RPMI7951 (cell line): Measurements from ENCODE around the gene OGFR. TPM values are rescaled to one million over a fixed set of nuclear protein-coding genes. Genes with fewer than 3 reads are reported as not detected.
A peak's percentile ranks its signal among the peaks of the same experiment; 100 is the strongest.

Experiments
- DNase-seq: peaks from one replicate; pipeline ENCODE4 v3.0.0-alpha.2; 2012; ENCODE audit warnings: low read depth
- total RNA-seq: library from RNA; depleted of rRNA; stranded (reverse); fragments of >200 nt; shearing (Covaris generic); gene quantifications from 2 replicates; pipeline ENCODE4 v1.2.3, GENCODE V29; 2014

OGFR gene
- total RNA-seq, 1 experiment from 2014 or later = 47.6 TPM

- no peak for DNase-seq
Observed at GRCh38 chr20:62800314-62801259, 4.0 kb upstream of the OGFR start.

- DNase-seq = no peak
Observed at GRCh38 chr20:62801284-62802010, 3.2 kb upstream of the OGFR start.

- no peak for DNase-seq
Observed at GRCh38 chr20:62802026-62802712, 2.5 kb upstream of the OGFR start.

GRCh38 chr20:62804021-62804626 lies 511 bp upstream of the OGFR start:
- DNase-seq = peak; percentile 63

DNA sequence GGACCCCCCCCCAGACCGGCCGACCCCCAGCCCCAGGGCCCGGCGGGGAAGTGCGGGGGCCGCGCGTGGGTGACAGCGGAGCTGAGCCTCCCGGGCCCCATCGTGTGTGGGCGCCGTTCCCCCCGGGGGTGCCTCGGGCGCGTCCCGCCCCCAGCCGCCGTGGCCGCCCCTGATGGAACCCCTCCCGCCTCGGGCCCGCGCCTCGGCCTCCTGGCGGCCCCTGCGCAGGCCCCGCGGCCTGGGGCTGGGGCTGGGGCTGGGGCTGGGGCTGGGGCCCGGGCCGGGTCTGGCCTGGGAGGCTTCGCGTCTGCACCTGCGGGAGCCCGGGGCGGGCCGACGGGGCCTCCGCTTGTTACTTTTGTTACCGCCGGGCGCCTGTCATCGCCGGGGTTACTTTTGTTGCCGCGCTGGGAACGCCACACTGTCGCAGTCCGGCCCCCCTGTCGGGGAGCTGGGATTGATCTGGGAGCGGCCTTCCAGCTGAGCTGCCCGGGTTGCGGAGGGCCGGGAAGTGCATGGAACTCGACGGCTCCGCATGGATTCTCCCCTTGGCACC lies 598 bp downstream of the OGFR start:
- peak; percentile 36 for DNase-seq

- DNase-seq = no peak
Observed at GRCh38 chr20:62805711-62806382, 1.2 kb downstream of the OGFR start.

DNA sequence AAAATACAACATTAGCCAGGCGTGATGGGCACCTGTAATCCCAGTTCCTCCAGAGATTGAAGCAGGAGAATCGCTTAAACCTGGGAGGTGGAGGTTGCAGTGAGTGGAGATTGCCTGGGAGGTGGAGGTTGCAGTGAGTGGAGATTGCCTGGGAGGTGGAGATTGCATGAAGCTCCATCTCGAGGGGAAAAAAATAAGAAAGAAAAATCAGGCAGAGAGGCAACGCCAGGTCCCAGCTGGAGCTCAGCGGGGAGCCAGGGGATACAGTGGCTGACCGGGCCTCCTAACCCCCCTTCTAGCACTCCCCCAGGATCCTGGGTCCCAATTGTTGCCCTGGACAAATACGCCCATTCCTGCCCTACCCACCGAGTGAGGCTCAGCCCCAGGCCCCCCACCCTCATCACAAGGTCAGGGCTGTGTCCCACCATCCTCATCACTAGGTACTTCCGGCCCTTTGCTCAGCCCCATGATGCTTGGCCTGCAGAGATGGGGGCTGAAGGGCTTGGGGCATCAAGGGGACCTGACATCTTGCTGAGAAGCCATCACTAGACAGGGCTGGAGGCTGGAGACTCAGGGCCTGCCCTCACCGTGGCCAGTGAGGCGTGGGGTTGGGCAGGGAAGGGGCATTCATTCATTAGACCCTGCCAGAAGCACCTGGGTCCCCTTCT lies 1.9 kb downstream of the OGFR start:
- DNase-seq = no peak

GRCh38 chr20:62807444-62808210 lies 3.0 kb downstream of the OGFR start:
- no peak for DNase-seq

GRCh38 chr20:62808211-62808865 lies 3.7 kb downstream of the OGFR start:
- peak; percentile 71 for DNase-seq

DNA sequence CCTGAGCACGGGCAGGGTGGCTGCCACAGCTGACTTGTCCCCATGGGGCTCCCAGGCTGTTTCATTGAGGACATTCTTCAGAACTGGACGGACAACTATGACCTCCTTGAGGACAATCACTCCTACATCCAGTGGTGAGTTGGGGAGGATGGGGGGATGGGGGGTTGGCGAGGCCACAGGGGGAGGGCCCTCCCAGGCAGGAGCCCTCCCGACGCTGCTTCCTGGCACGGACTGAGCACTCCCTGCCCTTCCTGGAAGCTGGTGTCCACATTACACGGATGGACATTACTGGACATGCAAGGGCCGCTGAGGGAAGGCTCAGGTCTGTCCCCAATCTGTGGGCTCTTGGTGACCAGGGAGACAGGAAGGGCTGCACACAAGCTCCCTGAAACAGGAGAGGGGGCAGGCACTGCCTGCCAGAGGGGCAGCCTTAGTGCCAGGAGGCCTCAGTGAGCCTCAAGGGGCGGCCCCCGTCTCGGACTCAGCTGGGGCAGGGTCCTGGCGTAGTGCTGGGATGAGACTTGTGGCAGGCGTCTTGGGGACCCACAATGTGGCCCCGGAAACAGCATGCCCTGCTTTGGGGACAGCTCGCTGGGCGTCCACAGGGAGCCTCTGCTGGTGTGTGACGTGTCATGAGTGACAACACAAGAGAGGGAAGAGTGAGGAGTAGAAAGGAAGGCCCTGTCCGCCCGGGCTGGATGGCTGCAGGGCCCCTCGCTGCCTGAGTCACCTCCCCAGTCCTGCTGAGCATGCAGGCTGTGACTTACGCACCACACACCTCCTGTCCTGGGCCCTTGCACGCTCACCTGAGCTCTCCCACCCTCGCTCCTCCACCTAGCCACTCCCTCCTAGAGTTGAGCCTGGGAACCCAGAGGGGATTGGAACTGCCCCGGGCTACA lies 5.1 kb downstream of the OGFR start:
- no peak for DNase-seq

GRCh38 chr20:62811320-62811719 lies 6.7 kb downstream of the OGFR start:
- no peak for DNase-seq

- DNase-seq = no peak
Observed at GRCh38 chr20:62811720-62812119, 7.1 kb downstream of the OGFR start.

GRCh38 chr20:62812181-62812906 lies 7.7 kb downstream of the OGFR start:
- DNase-seq = no peak

DNA sequence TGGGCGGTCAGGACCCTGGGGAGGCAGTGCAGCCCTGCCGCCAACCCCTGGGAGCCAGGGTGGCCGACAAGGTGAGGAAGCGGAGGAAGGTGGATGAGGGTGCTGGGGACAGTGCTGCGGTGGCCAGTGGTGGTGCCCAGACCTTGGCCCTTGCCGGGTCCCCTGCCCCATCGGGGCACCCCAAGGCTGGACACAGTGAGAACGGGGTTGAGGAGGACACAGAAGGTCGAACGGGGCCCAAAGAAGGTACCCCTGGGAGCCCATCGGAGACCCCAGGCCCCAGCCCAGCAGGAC lies 8.2 kb downstream of the OGFR start:
- DNase-seq = no peak

- DNase-seq = no peak
Observed at GRCh38 chr20:62813588-62813987, 9.0 kb downstream of the OGFR start.

DNA sequence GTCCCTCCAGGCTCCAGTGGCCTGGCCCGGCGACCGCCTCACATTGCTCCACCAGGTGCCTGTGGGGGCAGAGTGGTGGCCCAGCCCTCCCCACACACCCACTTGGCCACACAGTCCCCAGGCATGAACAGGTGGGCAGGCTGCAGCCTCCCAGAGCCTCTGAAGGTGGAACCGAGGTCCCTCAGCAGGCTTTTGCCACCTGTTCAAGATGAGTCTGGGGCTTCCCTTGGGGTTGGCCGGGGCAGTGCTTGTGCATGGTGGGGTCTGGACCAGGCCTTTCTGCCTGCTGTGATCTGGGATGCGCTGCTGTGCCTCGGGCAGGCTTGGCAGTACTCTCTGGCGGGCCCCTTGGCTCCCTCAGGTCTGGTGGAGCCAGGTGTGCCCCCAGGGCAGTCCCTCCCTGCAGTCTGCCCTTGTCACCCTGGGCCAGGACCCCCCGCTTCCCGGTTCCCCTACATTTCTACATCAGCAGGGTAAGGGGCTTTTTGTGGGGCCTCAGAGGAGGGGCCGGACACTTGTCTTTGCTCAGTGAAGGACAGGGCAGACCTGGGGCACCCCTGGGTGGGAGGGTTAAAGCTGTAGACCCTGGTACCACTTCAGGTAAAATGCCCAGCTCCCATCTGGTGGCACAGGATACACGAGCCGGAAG lies 9.5 kb downstream of the OGFR start:
- no peak for DNase-seq

GRCh38 chr20:62814709-62815065 lies 10.1 kb downstream of the OGFR start:
- no peak for DNase-seq
